Stimulated activated CD8-positive, alpha-beta memory T cell treated with anti-CD3 and anti-CD28 coated beads, Interleukin-12 subunit alpha, Interleukin-12 subunit beta, amount 100 ng/mL, for 1 hour (primary cell): ENCODE results near the gene ERVV-1.
"Not testable (repeated sequence)": the region's sequence is repeated elsewhere in the genome, so short reads cannot be mapped to it uniquely, and the experiment has no call there.

Experiments used
- DNase-seq: peaks from one replicate; pipeline ENCODE4 v3.0.0-alpha.2; 2020; ENCODE audit warnings: low read depth

The ERVV-1 gene

DNA sequence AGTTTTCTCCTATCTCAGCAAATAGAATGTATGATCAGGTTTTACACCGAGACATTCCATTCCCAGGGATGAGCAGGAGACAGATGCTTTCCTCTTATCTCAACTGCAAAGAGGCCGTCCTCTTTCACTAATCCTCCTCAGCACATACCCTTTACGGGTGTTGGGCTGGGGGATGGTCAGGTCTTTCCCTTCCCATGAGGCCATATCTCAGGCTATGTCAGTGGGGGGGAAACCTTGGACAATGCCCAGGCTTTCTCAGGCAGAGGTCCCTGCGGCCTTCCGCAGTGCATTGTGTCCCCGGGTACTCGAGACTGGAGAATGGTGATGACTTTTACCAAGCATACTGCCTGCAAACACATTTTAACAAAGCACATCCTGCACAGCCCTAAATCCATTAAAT is 14.6 kb downstream of the ERVV-1 start:
- not testable (repeated sequence) for DNase-seq

DNA sequence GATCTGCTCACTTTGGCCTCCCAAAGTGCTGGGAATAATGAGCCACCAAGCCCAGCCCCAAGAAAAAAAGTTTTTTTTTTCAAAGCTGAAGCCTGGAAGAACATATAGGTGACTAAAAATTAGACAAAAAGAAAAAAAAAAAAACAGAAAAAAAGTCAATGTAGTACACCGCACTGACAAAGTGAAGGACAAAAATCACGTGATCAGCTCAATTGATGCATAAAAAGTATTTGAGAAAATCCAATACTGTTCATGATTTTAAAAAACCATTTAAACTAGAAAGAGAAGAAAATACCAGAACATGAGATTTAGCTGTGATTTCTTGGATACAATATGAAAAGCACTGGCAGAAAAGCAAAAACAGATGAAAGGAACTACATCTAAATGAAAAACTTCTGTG is 20.3 kb downstream of the ERVV-1 start:
- DNase-seq, result no peak

DNA sequence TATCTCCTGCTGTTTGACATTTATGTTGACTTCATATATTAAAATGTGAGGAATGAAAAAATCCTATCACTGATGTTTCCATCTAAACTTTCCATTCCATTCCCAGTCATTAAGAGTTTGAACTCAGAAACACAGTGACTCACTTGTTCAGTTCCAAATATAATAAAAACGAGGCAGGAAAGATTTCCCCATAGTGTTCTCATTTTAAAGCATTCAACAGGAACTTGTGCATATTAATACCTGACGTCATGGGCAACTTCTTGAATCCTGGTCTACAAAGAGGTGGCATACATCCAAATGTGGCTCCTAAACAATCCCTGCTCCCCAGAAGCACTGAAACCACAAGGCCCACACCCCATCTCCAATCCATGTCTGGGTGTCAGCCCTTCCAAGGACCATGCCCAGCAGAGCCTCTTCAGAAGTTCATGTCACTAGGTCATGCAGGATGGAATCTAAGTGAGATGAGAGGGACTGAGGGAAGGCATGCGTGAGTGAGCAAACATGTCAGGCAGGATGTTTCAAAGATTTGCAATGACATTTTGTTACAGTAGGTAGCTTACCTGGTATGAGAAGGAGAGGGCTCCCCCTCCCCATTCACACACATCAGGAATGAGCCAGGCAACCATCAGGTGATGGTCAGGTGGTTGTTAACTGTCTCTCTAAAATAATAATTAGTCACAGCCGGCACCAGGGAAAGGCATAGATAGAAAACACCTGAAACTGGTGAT is 21.4 kb downstream of the ERVV-1 start:
- no peak for DNase-seq

DNA sequence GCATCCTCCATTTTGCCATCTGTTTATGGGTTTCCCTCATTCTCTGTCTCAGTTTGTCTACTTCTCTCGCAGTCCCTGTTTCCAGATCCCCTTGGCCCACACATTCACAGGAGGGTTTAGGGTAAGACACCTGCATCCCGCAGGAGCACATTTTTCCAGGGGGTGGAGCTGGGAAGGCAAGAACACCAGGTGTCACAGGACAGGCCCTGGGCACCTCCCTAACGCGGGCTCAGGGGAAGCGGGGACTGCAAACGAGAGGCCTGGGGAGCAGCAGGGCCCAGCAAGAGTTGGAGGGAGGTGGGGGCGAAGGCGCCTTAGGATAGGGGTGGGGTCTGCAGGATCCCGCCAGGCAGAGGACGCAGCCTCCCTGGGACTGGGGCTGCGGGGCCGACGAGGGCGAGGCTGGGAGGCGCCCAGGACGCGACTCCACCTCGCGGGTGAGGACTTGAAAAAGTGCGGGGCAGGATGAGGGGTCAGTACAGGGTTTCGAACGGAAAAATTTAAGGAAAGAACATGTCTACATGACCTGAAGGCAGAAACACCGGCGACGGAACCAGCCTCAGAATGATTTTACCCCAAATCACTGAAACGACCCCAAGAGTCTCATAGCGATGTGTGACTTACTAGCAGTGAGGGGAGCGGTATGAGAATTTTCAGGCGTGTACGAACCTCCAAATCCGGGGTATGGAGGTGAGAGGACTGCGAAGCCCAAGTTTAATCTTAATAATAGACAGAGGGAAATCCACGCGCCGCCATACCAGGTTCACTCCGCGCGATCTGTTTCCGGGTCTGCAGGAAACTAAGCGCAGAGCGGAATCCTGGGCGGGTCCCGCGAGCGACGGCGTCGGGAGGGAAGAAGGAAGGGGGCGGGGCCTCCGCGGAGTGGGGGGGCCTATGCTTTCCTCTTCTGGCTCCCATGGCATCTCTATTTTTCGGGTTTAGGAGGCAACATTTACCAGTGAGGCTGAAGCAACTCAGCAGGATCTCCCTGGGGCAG is 23.7 kb downstream of the ERVV-1 start:
- no peak for DNase-seq

DNA sequence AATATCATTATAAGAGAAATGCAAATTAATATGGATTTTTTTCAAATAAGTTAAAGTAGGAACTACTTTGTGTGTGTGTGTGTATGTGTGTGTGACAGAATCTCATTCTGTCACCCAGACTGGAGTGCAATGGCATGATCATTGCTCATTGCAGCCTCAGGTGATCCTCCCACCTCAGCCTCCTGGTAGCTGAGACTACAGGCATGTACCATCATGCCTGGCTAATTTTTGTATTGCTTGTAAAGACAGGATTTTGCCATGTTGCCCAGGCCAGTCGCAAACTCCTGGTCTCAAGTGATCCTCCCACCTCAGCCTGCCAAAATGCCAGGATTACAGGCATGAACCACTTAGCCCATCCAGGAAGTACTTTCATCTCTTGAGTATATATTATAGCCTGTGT is 27.6 kb downstream of the ERVV-1 start:
- DNase-seq, result no peak

DNA sequence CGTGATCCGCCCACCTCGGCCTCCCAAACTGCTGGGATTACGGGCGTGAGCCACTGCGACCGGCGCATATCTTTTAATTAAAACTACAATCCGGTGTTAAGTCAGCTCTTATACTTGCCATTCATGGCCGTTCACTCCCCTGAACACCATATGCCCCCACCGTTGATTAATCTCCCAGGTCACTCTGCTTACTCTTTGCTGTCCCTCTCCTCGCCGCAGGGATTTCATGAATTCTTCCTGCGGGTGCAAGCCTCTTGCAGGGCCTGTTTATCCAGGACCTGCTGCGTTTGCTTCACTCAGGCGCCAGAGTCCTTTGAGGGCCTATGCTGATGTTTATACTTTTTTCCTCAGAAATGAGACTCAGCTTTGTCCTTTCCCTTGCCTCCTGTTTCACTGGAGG is 31.8 kb downstream of the ERVV-1 start:
- no peak for DNase-seq

DNA sequence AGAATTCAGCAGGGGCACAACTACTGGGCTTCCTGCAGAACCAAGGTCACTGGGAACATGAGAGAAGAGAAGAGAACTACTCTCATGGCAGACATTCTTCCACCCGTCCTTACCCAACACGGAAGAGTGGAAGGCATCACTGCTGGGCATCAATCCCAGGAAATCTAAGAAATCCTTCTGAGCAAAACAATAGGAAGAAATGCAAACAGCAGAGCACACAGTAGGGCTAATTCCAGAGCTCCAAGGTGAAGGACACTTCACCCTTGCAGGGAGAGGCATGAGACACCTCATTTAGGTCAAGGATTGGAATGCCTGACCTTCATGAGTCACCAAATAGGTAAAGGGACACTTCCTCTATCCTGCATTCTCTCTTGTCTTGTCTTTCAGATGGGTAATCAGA is 33.7 kb downstream of the ERVV-1 start:
- no peak for DNase-seq

DNA sequence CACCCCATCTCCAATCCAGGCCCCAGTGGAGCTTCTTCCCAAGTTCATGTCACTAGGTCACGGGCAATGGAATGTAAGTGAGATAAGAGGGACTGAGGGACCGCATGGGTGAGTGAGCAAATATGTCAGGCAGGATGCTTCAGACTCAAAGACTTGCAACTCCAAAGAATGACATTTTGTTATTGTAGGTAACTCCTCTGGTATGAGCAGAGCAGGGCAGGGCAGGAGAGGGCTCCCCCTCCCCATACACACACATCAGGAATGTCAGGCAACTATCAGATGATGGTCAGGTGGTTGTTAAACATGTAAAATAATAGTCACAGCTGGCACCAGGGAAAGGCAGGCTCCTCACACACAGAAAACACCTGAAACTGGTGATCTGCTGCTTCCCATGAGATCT is 41.4 kb downstream of the ERVV-1 start:
- no peak for DNase-seq

DNA sequence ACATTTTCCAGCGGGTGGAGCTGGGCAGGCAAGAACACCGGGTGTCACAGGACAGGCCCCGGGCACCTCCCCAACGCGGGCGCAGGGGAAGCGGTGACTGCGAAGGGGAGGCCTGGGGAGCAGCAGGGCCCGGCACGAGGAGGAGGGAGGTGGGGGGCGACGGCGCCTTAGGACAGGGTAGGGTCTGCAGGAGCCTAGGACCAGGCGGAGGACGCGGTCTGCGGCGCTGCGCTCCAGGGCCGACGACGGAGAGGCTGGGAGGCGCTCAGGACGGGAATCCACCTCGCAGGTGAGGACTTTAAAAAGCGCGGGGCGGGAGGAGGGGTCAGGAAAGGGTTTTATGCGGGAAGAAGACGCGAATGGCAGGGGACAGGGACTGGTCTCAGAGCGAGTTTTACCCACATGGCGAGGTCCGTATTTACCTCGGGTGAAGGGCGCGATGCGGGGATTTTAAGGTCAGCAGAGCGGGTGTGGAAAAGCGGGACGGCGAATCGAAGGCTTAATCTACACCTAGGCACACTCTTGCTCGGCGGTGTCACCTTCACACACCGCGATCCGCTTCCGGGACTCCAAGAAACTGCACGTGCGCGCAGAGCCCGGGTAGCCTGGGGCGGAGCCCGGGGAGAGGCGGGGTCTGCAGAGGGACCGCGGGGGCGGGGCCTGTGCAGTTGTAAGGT is 44.3 kb downstream of the ERVV-1 start:
- no peak for DNase-seq
